HepG2 (cell line): ENCODE results near the gene ZNF625. TPM values are rescaled to one million over a fixed set of nuclear protein-coding genes. Genes with fewer than 3 reads are reported as not detected.

ENCODE experiments used
- BCL3 ChIP-seq: sonication (generic); formaldehyde crosslinking; IDR thresholded peaks from 2 replicates; pipeline ENCODE4 v1.5.1; 2020; ENCODE audit warnings: mild to moderate bottlenecking, missing genetic modification reagents, moderate library complexity
- CBFB ChIP-seq: sonication (generic); formaldehyde crosslinking; IDR thresholded peaks from 2 replicates; pipeline ENCODE4 v1.4.0; 2020; ENCODE audit warnings: missing genetic modification reagents
- FLYWCH1 ChIP-seq: sonication (generic); formaldehyde crosslinking; IDR thresholded peaks from 2 replicates; pipeline ENCODE4 v1.8.1; 2023; ENCODE audit warnings: mild to moderate bottlenecking, missing genetic modification reagents
- MYNN ChIP-seq: sonication (generic); formaldehyde crosslinking; IDR thresholded peaks from 2 replicates; pipeline ENCODE4 v1.4.0; 2020; ENCODE audit warnings: mild to moderate bottlenecking, low read depth, missing genetic modification reagents
- PHF21A ChIP-seq: sonication (generic); formaldehyde crosslinking; IDR thresholded peaks from 2 replicates; pipeline ENCODE4 v1.5.0; 2020; ENCODE audit warnings: mild to moderate bottlenecking, missing genetic modification reagents
- POGK ChIP-seq: sonication (generic); formaldehyde crosslinking; conservative IDR thresholded peaks from 2 replicates; pipeline ENCODE4 v1.8.0; 2022; ENCODE audit warnings: mild to moderate bottlenecking, moderate library complexity, missing genetic modification reagents
- POLR2AphosphoS5 ChIP-seq: IDR thresholded peaks from 2 replicates; pipeline ENCODE4 v1.6.1; 2012; ENCODE audit warnings: low read depth, low read length
- RERE ChIP-seq: IDR thresholded peaks from 2 replicates; pipeline ENCODE4 v1.6.1; 2016; ENCODE audit warnings: low read depth, missing genetic modification reagents, missing compliant biosample characterization
- SNAPC2 ChIP-seq: sonication (generic); formaldehyde crosslinking; IDR thresholded peaks from 2 replicates; pipeline ENCODE4 v1.8.1; 2022; ENCODE audit warnings: mild to moderate bottlenecking, missing genetic modification reagents
- SOX13 ChIP-seq, 3 experiments: fragments of 450-650 bp in 1 of 3; sonication (generic) in 1 of 3; formaldehyde crosslinking in 1 of 3; IDR thresholded peaks in 2 of 3; conservative IDR thresholded peaks in 1 of 3; 2 replicates each; pipeline versions ENCODE4 v1.5.0 to v1.6.1; 2016 to 2020; ENCODE audit warnings: antibody characterized with exemption in 1 of 3, mild to moderate bottlenecking in 1 of 3, missing compliant biosample characterization in 1 of 3, missing genetic modification reagents in 1 of 3, moderate library complexity in 1 of 3
- ZBTB46 ChIP-seq: sonication (generic); formaldehyde crosslinking; IDR thresholded peaks from 2 replicates; pipeline ENCODE4 v1.4.0; 2020; ENCODE audit warnings: mild to moderate bottlenecking, missing genetic modification reagents, borderline replicate concordance
- ZNF253 ChIP-seq: sonication (generic); formaldehyde crosslinking; IDR thresholded peaks from 2 replicates; pipeline ENCODE4 v1.8.0; 2022; ENCODE audit warnings: mild to moderate bottlenecking, missing genetic modification reagents, borderline replicate concordance
- ZNF350 ChIP-seq: sonication (generic); formaldehyde crosslinking; IDR thresholded peaks from 2 replicates; pipeline ENCODE4 v1.4.0; 2020; ENCODE audit warnings: mild to moderate bottlenecking, low read depth, missing genetic modification reagents, borderline replicate concordance
- ZNF781 ChIP-seq: sonication (generic); formaldehyde crosslinking; IDR thresholded peaks from 2 replicates; pipeline ENCODE4 v1.5.1; 2020; ENCODE audit warnings: borderline replicate concordance, mild to moderate bottlenecking, missing genetic modification reagents; ENCODE audit errors: not compliant biosample characterization
- ZNF790 ChIP-seq: sonication (generic); formaldehyde crosslinking; IDR thresholded peaks from 2 replicates; pipeline ENCODE4 v1.8.0; 2022; ENCODE audit warnings: missing genetic modification reagents, mild to moderate bottlenecking, borderline replicate concordance
- ZSCAN9 ChIP-seq: IDR thresholded peaks from 2 replicates; pipeline ENCODE4 v1.6.1; 2016; ENCODE audit warnings: borderline replicate concordance
- polyA plus RNA-seq, 8 experiments: library from polyadenylated mRNA; depleted of rRNA in 3 of 8; stranded (reverse) in 7 of 8; unstranded in 1 of 8; fragments of >200 nt; fragmentation: Illumina TruSeq in 4 of 8; extraction: Trizol in 4 of 8; gene quantifications; 2 replicates each; pipeline versions ENCODE4 v1.2.1 to v1.2.3, GENCODE V29; 2011 to 2016; ENCODE audit warnings: low read depth in 4 of 8, missing spikeins in 1 of 8, mixed read lengths in 1 of 8; ENCODE audit not compliant: insufficient read depth in 1 of 8
- total RNA-seq, 5 experiments: library from RNA; depleted of rRNA; stranded (reverse); fragments of >200 nt; fragmentation: Illumina TruSeq; extraction: Trizol; gene quantifications; 2 replicates each; pipeline ENCODE4 v1.2.3, GENCODE V29; 2016; ENCODE audit warnings: low read depth in 1 of 5

ZNF625 gene
- total and polyA plus RNA-seq, 2 of the 13 experiments (the other 11 are each of a cell fraction or from before 2014, with no cell fraction given): 1.7 to 12.2 TPM

GRCh38 chr19:12156223-12157058 is at the start of gene ZNF625 (continued):
- TF ChIP-seq RERE (CRISPR knock-in tag) (no peak), SNAPC2 (CRISPR knock-in tag) (no peak), ZSCAN9 (no peak), PHF21A (peak; percentile 52; the same call in 1 of the 2 replicates), ZNF781 (no peak), ZNF350 (CRISPR knock-in tag) (peak; percentile 83), ZNF253 (CRISPR knock-in tag) (no peak), POLR2AphosphoS5 (peak; percentile 90), FLYWCH1 (CRISPR knock-in tag) (no peak), POGK (peak; percentile 45; the same call in 1 of the 2 replicates), SOX13 (IDR thresholded peaks at IDR 0.05) (no peak), SOX13 (CRISPR knock-in tag; conservative IDR thresholded peaks at IDR 0.05 in 1 of 2, IDR thresholded peaks at IDR 0.05 in 1 of 2) (no peak), MYNN (CRISPR knock-in tag) (no peak), ZBTB46 (CRISPR knock-in tag) (no peak), ZNF790 (CRISPR knock-in tag) (peak; percentile 64; the same call in 1 of the 2 replicates), BCL3 (CRISPR knock-in tag) (no peak), CBFB (no peak)
